ENCODE results near the gene SLFN11.
"Not testable (repeated sequence)": the region's sequence is repeated elsewhere in the genome, so short reads cannot be mapped to it uniquely, and the experiment has no call there.

The SLFN11 gene

GRCh38 chr17:35373534-35373983 is at the start of gene SLFN11:
TSS of gene SLFN11 (minus strand) at chr17:35373621. CDS start at chr17:35363807, 9,814 bp downstream.
- DNase-seq (ENCODE audit: low read depth): peak; percentile 62

- DNase-seq (ENCODE audit: low read depth): not testable (repeated sequence)
Observed at GRCh38 chr17:35421069-35421468, 47.6 kb upstream of the SLFN11 start.

GRCh38 chr17:35416659-35417058 is 43.2 kb upstream of the SLFN11 start:
- DNase-seq (ENCODE audit: low read depth): no peak

GRCh38 chr17:35414707-35415106 is 41.3 kb upstream of the SLFN11 start:
- not testable (repeated sequence) for DNase-seq (ENCODE audit: low read depth)

- no peak for DNase-seq (ENCODE audit: low read depth)
Observed at GRCh38 chr17:35414247-35414646, 40.8 kb upstream of the SLFN11 start.

GRCh38 chr17:35407531-35407930 is 34.1 kb upstream of the SLFN11 start:
- no peak for DNase-seq (ENCODE audit: low read depth)

GRCh38 chr17:35406568-35406967 is 33.1 kb upstream of the SLFN11 start:
- no peak for DNase-seq (ENCODE audit: low read depth)

- DNase-seq (ENCODE audit: low read depth): no peak
Observed at GRCh38 chr17:35404360-35404759, 30.9 kb upstream of the SLFN11 start.

GRCh38 chr17:35393783-35394182 is 20.4 kb upstream of the SLFN11 start:
- not testable (repeated sequence) for DNase-seq (ENCODE audit: low read depth)

- DNase-seq (ENCODE audit: low read depth): no peak
Observed at GRCh38 chr17:35390663-35391062, 17.2 kb upstream of the SLFN11 start.

GRCh38 chr17:35390156-35390555 is 16.7 kb upstream of the SLFN11 start:
- DNase-seq (ENCODE audit: low read depth): no peak

- no peak for DNase-seq (ENCODE audit: low read depth)
Observed at GRCh38 chr17:35387496-35387895, 14.1 kb upstream of the SLFN11 start.

- DNase-seq (ENCODE audit: low read depth): no peak
Observed at GRCh38 chr17:35377706-35378105, 4.3 kb upstream of the SLFN11 start.

- no peak for DNase-seq (ENCODE audit: low read depth)
Observed at GRCh38 chr17:35377068-35377467, 3.6 kb upstream of the SLFN11 start.

- DNase-seq (ENCODE audit: low read depth): no peak
Observed at GRCh38 chr17:35376245-35376644, 2.8 kb upstream of the SLFN11 start.

GRCh38 chr17:35374766-35375344 is 1.4 kb upstream of the SLFN11 start:
- DNase-seq (ENCODE audit: low read depth): no peak

- peak; percentile 6 for DNase-seq (ENCODE audit: low read depth)
Observed at GRCh38 chr17:35373984-35374765, 754 bp upstream of the SLFN11 start.

- peak; percentile 6 for DNase-seq (ENCODE audit: low read depth)
Observed at GRCh38 chr17:35372846-35373533, 431 bp downstream of the SLFN11 start.

- DNase-seq (ENCODE audit: low read depth): no peak
Observed at GRCh38 chr17:35371934-35372333, 1.5 kb downstream of the SLFN11 start.

GRCh38 chr17:35368081-35368830 is 5.2 kb downstream of the SLFN11 start:
- DNase-seq (ENCODE audit: low read depth): no peak

- no peak for DNase-seq (ENCODE audit: low read depth)
Observed at GRCh38 chr17:35361027-35361426, 12.4 kb downstream of the SLFN11 start.

GRCh38 chr17:35359398-35359797 is 14.0 kb downstream of the SLFN11 start:
- DNase-seq (ENCODE audit: low read depth): no peak
